HepG2 (cell line): ENCODE measurements around the gene CLASP1. TPM values are rescaled to one million over a fixed set of nuclear protein-coding genes. Genes with fewer than 3 reads are reported as not detected.

Experiments
- CENPT ChIP-seq: sonication (generic); formaldehyde crosslinking; IDR thresholded peaks from 2 replicates; pipeline ENCODE4 v1.8.0; 2022; ENCODE audit warnings: low read depth, mild to moderate bottlenecking, moderate library complexity, missing genetic modification reagents
- FOSL2 ChIP-seq: sonication (generic); formaldehyde crosslinking; IDR thresholded peaks from 2 replicates; pipeline ENCODE4 v1.4.0; 2020; ENCODE audit warnings: missing genetic modification reagents
- FOXA1 ChIP-seq, 2 experiments: fragments of 450-650 bp in 1 of 2; sonication (generic) in 1 of 2; formaldehyde crosslinking in 1 of 2; IDR thresholded peaks; 2 replicates each; pipeline versions ENCODE4 v1.4.0 to v1.6.1; 2016 to 2020; ENCODE audit warnings: missing genetic modification reagents in 1 of 2
- FOXA3 ChIP-seq: IDR thresholded peaks from 2 replicates; pipeline ENCODE4 v1.6.1; 2016; ENCODE audit warnings: missing genetic modification reagents, missing compliant biosample characterization
- FOXC1 ChIP-seq: sonication (generic); formaldehyde crosslinking; IDR thresholded peaks from 2 replicates; pipeline ENCODE4 v1.8.0; 2022; ENCODE audit warnings: mild to moderate bottlenecking, missing genetic modification reagents, borderline replicate concordance
- FOXO1 ChIP-seq: sonication (generic); formaldehyde crosslinking; IDR thresholded peaks from 2 replicates; pipeline ENCODE4 v1.4.0; 2020; ENCODE audit warnings: missing genetic modification reagents
- HOXA5 ChIP-seq: sonication (generic); formaldehyde crosslinking; IDR thresholded peaks from 2 replicates; pipeline ENCODE4 v1.4.0; 2020; ENCODE audit warnings: missing genetic modification reagents
- NR2F6 ChIP-seq, 2 experiments: IDR thresholded peaks; 2 replicates each; pipeline ENCODE4 v1.6.1; 2016; ENCODE audit warnings: antibody characterized with exemption in 1 of 2, mild to moderate bottlenecking in 1 of 2
- PHF5A ChIP-seq: IDR thresholded peaks from one replicate; pipeline ENCODE4 v1.6.1; 2018; ENCODE audit warnings: low read depth, missing genetic modification reagents; ENCODE audit not compliant: unreplicated experiment
- SALL1 ChIP-seq: sonication (generic); formaldehyde crosslinking; IDR thresholded peaks from 2 replicates; pipeline ENCODE4 v1.8.0; 2022; ENCODE audit warnings: mild to moderate bottlenecking, missing genetic modification reagents
- SIX4 ChIP-seq: sonication (generic); formaldehyde crosslinking; IDR thresholded peaks from 2 replicates; pipeline ENCODE4 v1.4.0; 2020; ENCODE audit warnings: missing genetic modification reagents
- SOX5 ChIP-seq: IDR thresholded peaks from 2 replicates; pipeline ENCODE4 v1.6.1; 2016; ENCODE audit warnings: borderline replicate concordance
- ZBTB7A ChIP-seq: sonication (generic); formaldehyde crosslinking; IDR thresholded peaks from 2 replicates; pipeline ENCODE4 v1.8.0; 2022; ENCODE audit warnings: mild to moderate bottlenecking, missing genetic modification reagents
- ZEB1 ChIP-seq: IDR thresholded peaks from 2 replicates; pipeline ENCODE4 v1.6.1; 2012; ENCODE audit warnings: mild to moderate bottlenecking, low read depth, inconsistent platforms; ENCODE audit not compliant: insufficient replicate concordance
- ZNF441 ChIP-seq: sonication (generic); formaldehyde crosslinking; IDR thresholded peaks from 2 replicates; pipeline ENCODE4 v1.7.0; 2021; ENCODE audit warnings: missing genetic modification reagents, borderline replicate concordance
- ZNF878 ChIP-seq: sonication (generic); formaldehyde crosslinking; IDR thresholded peaks from 2 replicates; pipeline ENCODE4 v1.8.1; 2023; ENCODE audit warnings: mild to moderate bottlenecking, missing genetic modification reagents, moderate library complexity
- polyA plus RNA-seq, 8 experiments: library from polyadenylated mRNA; depleted of rRNA in 3 of 8; stranded (reverse) in 7 of 8; unstranded in 1 of 8; fragments of >200 nt; fragmentation: Illumina TruSeq in 4 of 8; extraction: Trizol in 4 of 8; gene quantifications; 2 replicates each; pipeline versions ENCODE4 v1.2.1 to v1.2.3, GENCODE V29; 2011 to 2016; ENCODE audit warnings: low read depth in 4 of 8, missing spikeins in 1 of 8, mixed read lengths in 1 of 8; ENCODE audit not compliant: insufficient read depth in 1 of 8
- total RNA-seq, 5 experiments: library from RNA; depleted of rRNA; stranded (reverse); fragments of >200 nt; fragmentation: Illumina TruSeq; extraction: Trizol; gene quantifications; 2 replicates each; pipeline ENCODE4 v1.2.3, GENCODE V29; 2016; ENCODE audit warnings: low read depth in 1 of 5
- TF ChIP-seq, protein P1 (sequence below): sonication (generic); formaldehyde crosslinking; IDR thresholded peaks from 2 replicates; pipeline ENCODE4 v1.4.0; 2020; ENCODE audit warnings: mild to moderate bottlenecking, missing genetic modification reagents
- TF ChIP-seq, protein P2 (sequence below): sonication (generic); formaldehyde crosslinking; IDR thresholded peaks from 2 replicates; pipeline ENCODE4 v1.4.0; 2020; ENCODE audit warnings: missing genetic modification reagents, borderline replicate concordance
- TF ChIP-seq, protein P3 (sequence below): sonication (generic); formaldehyde crosslinking; conservative IDR thresholded peaks from 2 replicates; pipeline ENCODE4 v1.4.0; 2020; ENCODE audit warnings: missing genetic modification reagents
- TF ChIP-seq, protein P4 (sequence below): sonication (generic); formaldehyde crosslinking; IDR thresholded peaks from 2 replicates; pipeline ENCODE4 v1.4.0; 2020; ENCODE audit warnings: missing genetic modification reagents
- TF ChIP-seq, protein P5 (sequence below): IDR thresholded peaks from 2 replicates; pipeline ENCODE4 v1.6.1; 2016; ENCODE audit warnings: missing genetic modification reagents, missing compliant biosample characterization

Gene CLASP1
- total and polyA plus RNA-seq, 2 of the 13 experiments (the other 11 are each of a cell fraction or from before 2014, with no cell fraction given) = 11.7 to 47.9 TPM

- TF ChIP-seq FOXA3 (CRISPR knock-in tag) = peak; percentile 62; the same call in 1 of the 2 replicates
- no peak for TF ChIP-seq ZNF878
- TF ChIP-seq, protein P1, sequence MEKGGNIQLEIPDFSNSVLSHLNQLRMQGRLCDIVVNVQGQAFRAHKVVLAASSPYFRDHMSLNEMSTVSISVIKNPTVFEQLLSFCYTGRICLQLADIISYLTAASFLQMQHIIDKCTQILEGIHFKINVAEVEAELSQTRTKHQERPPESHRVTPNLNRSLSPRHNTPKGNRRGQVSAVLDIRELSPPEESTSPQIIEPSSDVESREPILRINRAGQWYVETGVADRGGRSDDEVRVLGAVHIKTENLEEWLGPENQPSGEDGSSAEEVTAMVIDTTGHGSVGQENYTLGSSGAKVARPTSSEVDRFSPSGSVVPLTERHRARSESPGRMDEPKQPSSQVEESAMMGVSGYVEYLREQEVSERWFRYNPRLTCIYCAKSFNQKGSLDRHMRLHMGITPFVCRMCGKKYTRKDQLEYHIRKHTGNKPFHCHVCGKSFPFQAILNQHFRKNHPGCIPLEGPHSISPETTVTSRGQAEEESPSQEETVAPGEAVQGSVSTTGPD (CRISPR knock-in tag) = no peak
- TF ChIP-seq NR2F6 (IDR thresholded peaks at IDR 0.05) = no peak
- no peak for TF ChIP-seq NR2F6 (CRISPR knock-in tag; IDR thresholded peaks at IDR 0.05)
- TF ChIP-seq, protein P2, sequence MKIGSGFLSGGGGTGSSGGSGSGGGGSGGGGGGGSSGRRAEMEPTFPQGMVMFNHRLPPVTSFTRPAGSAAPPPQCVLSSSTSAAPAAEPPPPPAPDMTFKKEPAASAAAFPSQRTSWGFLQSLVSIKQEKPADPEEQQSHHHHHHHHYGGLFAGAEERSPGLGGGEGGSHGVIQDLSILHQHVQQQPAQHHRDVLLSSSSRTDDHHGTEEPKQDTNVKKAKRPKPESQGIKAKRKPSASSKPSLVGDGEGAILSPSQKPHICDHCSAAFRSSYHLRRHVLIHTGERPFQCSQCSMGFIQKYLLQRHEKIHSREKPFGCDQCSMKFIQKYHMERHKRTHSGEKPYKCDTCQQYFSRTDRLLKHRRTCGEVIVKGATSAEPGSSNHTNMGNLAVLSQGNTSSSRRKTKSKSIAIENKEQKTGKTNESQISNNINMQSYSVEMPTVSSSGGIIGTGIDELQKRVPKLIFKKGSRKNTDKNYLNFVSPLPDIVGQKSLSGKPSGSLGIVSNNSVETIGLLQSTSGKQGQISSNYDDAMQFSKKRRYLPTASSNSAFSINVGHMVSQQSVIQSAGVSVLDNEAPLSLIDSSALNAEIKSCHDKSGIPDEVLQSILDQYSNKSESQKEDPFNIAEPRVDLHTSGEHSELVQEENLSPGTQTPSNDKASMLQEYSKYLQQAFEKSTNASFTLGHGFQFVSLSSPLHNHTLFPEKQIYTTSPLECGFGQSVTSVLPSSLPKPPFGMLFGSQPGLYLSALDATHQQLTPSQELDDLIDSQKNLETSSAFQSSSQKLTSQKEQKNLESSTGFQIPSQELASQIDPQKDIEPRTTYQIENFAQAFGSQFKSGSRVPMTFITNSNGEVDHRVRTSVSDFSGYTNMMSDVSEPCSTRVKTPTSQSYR = no peak
- TF ChIP-seq SALL1 (CRISPR knock-in tag) = peak; percentile 41; the same call in 1 of the 2 replicates
- no peak for TF ChIP-seq FOXC1 (CRISPR knock-in tag)
- TF ChIP-seq ZNF441 (CRISPR knock-in tag) = no peak
- peak; percentile 72 for TF ChIP-seq FOSL2
- TF ChIP-seq FOXO1 = peak; percentile 53; the same call in 1 of the 2 replicates
- TF ChIP-seq, protein P3, sequence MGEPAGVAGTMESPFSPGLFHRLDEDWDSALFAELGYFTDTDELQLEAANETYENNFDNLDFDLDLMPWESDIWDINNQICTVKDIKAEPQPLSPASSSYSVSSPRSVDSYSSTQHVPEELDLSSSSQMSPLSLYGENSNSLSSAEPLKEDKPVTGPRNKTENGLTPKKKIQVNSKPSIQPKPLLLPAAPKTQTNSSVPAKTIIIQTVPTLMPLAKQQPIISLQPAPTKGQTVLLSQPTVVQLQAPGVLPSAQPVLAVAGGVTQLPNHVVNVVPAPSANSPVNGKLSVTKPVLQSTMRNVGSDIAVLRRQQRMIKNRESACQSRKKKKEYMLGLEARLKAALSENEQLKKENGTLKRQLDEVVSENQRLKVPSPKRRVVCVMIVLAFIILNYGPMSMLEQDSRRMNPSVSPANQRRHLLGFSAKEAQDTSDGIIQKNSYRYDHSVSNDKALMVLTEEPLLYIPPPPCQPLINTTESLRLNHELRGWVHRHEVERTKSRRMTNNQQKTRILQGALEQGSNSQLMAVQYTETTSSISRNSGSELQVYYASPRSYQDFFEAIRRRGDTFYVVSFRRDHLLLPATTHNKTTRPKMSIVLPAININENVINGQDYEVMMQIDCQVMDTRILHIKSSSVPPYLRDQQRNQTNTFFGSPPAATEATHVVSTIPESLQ (CRISPR knock-in tag) = no peak
- peak; percentile 53; the same call in 1 of the 2 replicates for TF ChIP-seq SOX5 (CRISPR knock-in tag)
- TF ChIP-seq, protein P4, sequence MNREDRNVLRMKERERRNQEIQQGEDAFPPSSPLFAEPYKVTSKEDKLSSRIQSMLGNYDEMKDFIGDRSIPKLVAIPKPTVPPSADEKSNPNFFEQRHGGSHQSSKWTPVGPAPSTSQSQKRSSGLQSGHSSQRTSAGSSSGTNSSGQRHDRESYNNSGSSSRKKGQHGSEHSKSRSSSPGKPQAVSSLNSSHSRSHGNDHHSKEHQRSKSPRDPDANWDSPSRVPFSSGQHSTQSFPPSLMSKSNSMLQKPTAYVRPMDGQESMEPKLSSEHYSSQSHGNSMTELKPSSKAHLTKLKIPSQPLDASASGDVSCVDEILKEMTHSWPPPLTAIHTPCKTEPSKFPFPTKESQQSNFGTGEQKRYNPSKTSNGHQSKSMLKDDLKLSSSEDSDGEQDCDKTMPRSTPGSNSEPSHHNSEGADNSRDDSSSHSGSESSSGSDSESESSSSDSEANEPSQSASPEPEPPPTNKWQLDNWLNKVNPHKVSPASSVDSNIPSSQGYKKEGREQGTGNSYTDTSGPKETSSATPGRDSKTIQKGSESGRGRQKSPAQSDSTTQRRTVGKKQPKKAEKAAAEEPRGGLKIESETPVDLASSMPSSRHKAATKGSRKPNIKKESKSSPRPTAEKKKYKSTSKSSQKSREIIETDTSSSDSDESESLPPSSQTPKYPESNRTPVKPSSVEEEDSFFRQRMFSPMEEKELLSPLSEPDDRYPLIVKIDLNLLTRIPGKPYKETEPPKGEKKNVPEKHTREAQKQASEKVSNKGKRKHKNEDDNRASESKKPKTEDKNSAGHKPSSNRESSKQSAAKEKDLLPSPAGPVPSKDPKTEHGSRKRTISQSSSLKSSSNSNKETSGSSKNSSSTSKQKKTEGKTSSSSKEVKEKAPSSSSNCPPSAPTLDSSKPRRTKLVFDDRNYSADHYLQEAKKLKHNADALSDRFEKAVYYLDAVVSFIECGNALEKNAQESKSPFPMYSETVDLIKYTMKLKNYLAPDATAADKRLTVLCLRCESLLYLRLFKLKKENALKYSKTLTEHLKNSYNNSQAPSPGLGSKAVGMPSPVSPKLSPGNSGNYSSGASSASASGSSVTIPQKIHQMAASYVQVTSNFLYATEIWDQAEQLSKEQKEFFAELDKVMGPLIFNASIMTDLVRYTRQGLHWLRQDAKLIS (CRISPR knock-in tag) = no peak
- no peak for TF ChIP-seq CENPT (CRISPR knock-in tag)
- TF ChIP-seq PHF5A (CRISPR knock-in tag) = no peak
- no peak for TF ChIP-seq SIX4 (CRISPR knock-in tag)
- TF ChIP-seq ZEB1 = peak; percentile 31
- TF ChIP-seq, protein P5, sequence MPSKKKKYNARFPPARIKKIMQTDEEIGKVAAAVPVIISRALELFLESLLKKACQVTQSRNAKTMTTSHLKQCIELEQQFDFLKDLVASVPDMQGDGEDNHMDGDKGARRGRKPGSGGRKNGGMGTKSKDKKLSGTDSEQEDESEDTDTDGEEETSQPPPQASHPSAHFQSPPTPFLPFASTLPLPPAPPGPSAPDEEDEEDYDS (CRISPR knock-in tag) = no peak
- TF ChIP-seq HOXA5 (CRISPR knock-in tag) = no peak
- TF ChIP-seq ZBTB7A (CRISPR knock-in tag) = no peak
- no peak for TF ChIP-seq FOXA1 (IDR thresholded peaks at IDR 0.05)
- peak; percentile 30; the same call in 1 of the 2 replicates for TF ChIP-seq FOXA1 (CRISPR knock-in tag; IDR thresholded peaks at IDR 0.05)
Measured at GRCh38 chr2:121532894-121533293, 116.4 kb downstream of the CLASP1 start (continued).
